Ovary (tissue), 9 donors: Measurements from ENCODE around the gene ELAC2. TPM values are rescaled to one million over a fixed set of nuclear protein-coding genes. Genes with fewer than 3 reads are reported as not detected.
"Not testable (repeated sequence)": the region's sequence is repeated elsewhere in the genome, so short reads cannot be mapped to it uniquely, and the experiment has no call there.

Experiments
- DNase-seq, 5 donors: peaks; one replicate each; pipeline ENCODE4 v3.0.0-alpha.2; 2019 to 2020
- H3K27ac ChIP-seq, 2 donors: fragments of 200-600 bp; one replicate each; pipeline versions ENCODE4 v1.5.1 to v1.8.0; 2019 to 2022
- H3K27me3 ChIP-seq: fragments of 200-600 bp; one replicate; pipeline ENCODE4 v1.8.0; 2022
- H3K36me3 ChIP-seq: fragments of 200-600 bp; sonication (generic); one replicate; pipeline ENCODE4 v1.5.1; 2019
- H3K4me1 ChIP-seq: one replicate; pipeline ENCODE4 v1.8.1; 2013; ENCODE audit warnings: mild to moderate bottlenecking, moderate library complexity; ENCODE audit not compliant: insufficient read depth
- H3K4me3 ChIP-seq: fragments of 200-600 bp; sonication (generic); one replicate; pipeline ENCODE4 v1.5.1; 2017
- H3K9me3 ChIP-seq, 2 donors: fragments of 200-600 bp in 1 of 2; sonication (generic) in 1 of 2; one replicate each; pipeline versions ENCODE4 v1.5.1 to v1.8.1; 2013 to 2019; ENCODE audit warnings: mild to moderate bottlenecking in 1 of 2, moderate library complexity in 1 of 2
- CTCF ChIP-seq, 3 donors: fragments of 450-650 bp in 2 of 3; fragments of 200-600 bp in 1 of 3; IDR thresholded peaks; one replicate each; pipeline versions ENCODE4 v1.5.1 to v1.8.0; 2016 to 2022; ENCODE audit warnings: antibody characterized with exemption in 3 of 3, mild to moderate bottlenecking in 1 of 3
- EP300 ChIP-seq: sonication (generic); formaldehyde crosslinking; IDR thresholded peaks from one replicate; pipeline ENCODE4 v1.6.1; 2017; ENCODE audit warnings: antibody characterized with exemption
- POLR2A ChIP-seq: fragments of 450-650 bp; IDR thresholded peaks from one replicate; pipeline ENCODE4 v1.6.1; 2017; ENCODE audit warnings: antibody characterized with exemption, mild to moderate bottlenecking, moderate library complexity
- WGBS, 3 donors: extraction: QIAGEN DNeasy Blood & Tissue Kit in 1 of 3; methylation state at CpG; one replicate each; pipeline versions ENCODE4 v1.1.5 to v1.1.7; 2013 to 2017; 5-methylcytosine and 5-hydroxymethylcytosine counted together
- intact Hi-C, 4 donors: fragments of 100-400 bp; cut with DNase I; formaldehyde crosslinking; loops; one replicate each; pipeline versions ENCODE4 v1.11.0 to v1.15.1; 2022 to 2023
- polyA plus RNA-seq, 2 donors: library from polyadenylated mRNA; stranded (reverse); fragments of 200-250 nt in 1 of 2; fragments of 350-450 nt in 1 of 2; fragmentation: Illumina TruSeq in 1 of 2; extraction: RNeasy Lipid Tissue Mini Kit (QIAGEN cat#74804) in 1 of 2; gene quantifications; one replicate each; pipeline ENCODE4 v1.2.3, GENCODE V29; 2013 to 2014
- total RNA-seq, 7 donors: library from RNA; depleted of rRNA in 2 of 7; stranded (reverse); fragments of >200 nt in 2 of 7; fragmentation: NEBNext Ultra II Directional in 3 of 7; extraction: Animal tissue kit (Norgen Biotek cat#: 25700) in 3 of 7; gene quantifications; one replicate each; pipeline versions ENCODE4 v1.1.0 to v1.2.4, GENCODE V29; 2016 to 2023
- donor health status: DM: no; HTN: no; CAD: no; lungs with moderate emphysema.
- donor health status: DM: no; HTN: no; CAD: no.
- donor health status: Bipolar disorder and iron deficiency.
- donor health status: DM: yes; HTN: yes; CAD: no.
- donor health status: DM: no; HTN: no; CAD: no.
- donor health status: DM: yes; HTN: yes; CAD: no.

Gene ELAC2
- total and polyA plus RNA-seq, 9 donors: 24.5 to 83.2 (median 38.4) TPM

GRCh38 chr17:12983991-12984884, 33.6 kb downstream of the ELAC2 start:
- 67 to 68% (median 67%) methylated on average over 21 of the region's 21 CpGs for WGBS, 3 donors
- intact Hi-C loops: no loop called here
- DNase-seq: peak in 4 of 5 donors; percentile 34 to 63 (median 50)

GRCh38 chr17:12982224-12982623, 35.6 kb downstream of the ELAC2 start:
- intact Hi-C loops: no loop called here
- TF ChIP-seq EP300 (no peak), CTCF (IDR thresholded peaks at IDR 0.05) (no peak), POLR2A (no peak)
- H3K27ac ChIP-seq: no peak overlapping the region
- H3K4me3 ChIP-seq: no peak overlapping the region
- H3K4me1 ChIP-seq: no peaks in the 10 kb centered on the region
- H3K27me3 ChIP-seq: no peaks in the 10 kb centered on the region
- no peak for DNase-seq
- no peaks in the 10 kb centered on the region for H3K36me3 ChIP-seq
- WGBS, 3 donors: 87 to 93% (median 91%) methylated on average over 6 of the region's 6 CpGs
- no peaks in the 10 kb centered on the region for H3K9me3 ChIP-seq

More at GRCh38 chr17:12983991-12984884, 33.6 kb downstream of the ELAC2 start:
- H3K4me3 ChIP-seq: no peak overlapping the region
- H3K4me1 ChIP-seq: no peaks in the 10 kb centered on the region
- H3K27ac ChIP-seq: no peak overlapping the region
- H3K27me3 ChIP-seq: no peaks in the 10 kb centered on the region
- no peaks in the 10 kb centered on the region for H3K36me3 ChIP-seq
- TF ChIP-seq POLR2A: no peak
- H3K9me3 ChIP-seq: no peaks in the 10 kb centered on the region

- 91 to 94% (median 93%) methylated on average over 12 of the region's 12 CpGs for WGBS, 3 donors
- Histone ChIP-seq H3K4me1 (no peaks in the 10 kb centered on the region), H3K4me3 (no peak overlapping the region), H3K9me3 (no peaks in the 10 kb centered on the region), H3K27ac (no peak overlapping the region), H3K27me3 (no peaks in the 10 kb centered on the region), H3K36me3 (no peaks in the 10 kb centered on the region)
- DNase-seq: no peak
- TF ChIP-seq EP300 (no peak), CTCF (IDR thresholded peaks at IDR 0.05) (no peak)
- intact Hi-C loops: no loop called here
Measured at GRCh38 chr17:12979826-12980500, 37.9 kb downstream of the ELAC2 start.

GRCh38 chr17:12979246-12979645, 38.6 kb downstream of the ELAC2 start:
- Histone ChIP-seq H3K9me3 (no peaks in the 10 kb centered on the region), H3K4me1 (no peaks in the 10 kb centered on the region), H3K27me3 (no peaks in the 10 kb centered on the region), H3K4me3 (no peak overlapping the region), H3K36me3 (no peaks in the 10 kb centered on the region), H3K27ac (no peak overlapping the region)
- TF ChIP-seq POLR2A (no peak), CTCF (IDR thresholded peaks at IDR 0.05) (no peak), EP300 (no peak)
- DNase-seq: no peak
- WGBS, 3 donors: 89 to 95% (median 92%) methylated on average over 5 of the region's 5 CpGs
- intact Hi-C loops: no loop called here

- 93 to 97% (median 96%) methylated on average over 6 of the region's 6 CpGs for WGBS, 3 donors
- DNase-seq, intact Hi-C loops: not testable (repeated sequence)
Measured at GRCh38 chr17:12978787-12979186, 39.0 kb downstream of the ELAC2 start.

More at GRCh38 chr17:12978787-12979186, 39.0 kb downstream of the ELAC2 start:
- not testable (repeated sequence) for H3K27me3 ChIP-seq, H3K27ac ChIP-seq, H3K4me1 ChIP-seq, H3K4me3 ChIP-seq, H3K36me3 ChIP-seq, H3K9me3 ChIP-seq
